Measurements from ENCODE around the gene DGKH.
"Not testable (repeated sequence)": the region's sequence is repeated elsewhere in the genome, so short reads cannot be mapped to it uniquely, and the experiment has no call there.

DGKH gene

DNA sequence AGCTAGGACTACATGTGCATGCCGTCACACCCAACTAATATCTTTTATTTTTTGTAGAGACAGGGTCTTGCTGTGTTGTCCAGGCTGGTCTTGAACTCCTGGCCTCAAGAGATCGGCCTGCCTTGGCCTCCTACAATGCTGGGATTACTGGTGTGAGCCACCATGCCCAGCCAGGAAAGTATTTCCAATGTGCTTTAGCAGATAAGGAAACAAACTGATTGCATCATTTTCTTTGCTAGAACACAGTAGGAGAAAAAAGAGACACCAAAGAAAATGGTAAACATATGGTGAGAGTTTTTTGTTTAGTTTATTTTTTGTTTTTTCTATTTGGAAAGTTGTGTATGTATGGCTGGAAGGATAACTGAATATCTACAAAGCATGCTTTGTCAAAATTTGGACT is 176.6 kb downstream of the DGKH start:
- no peak for DNase-seq (ENCODE audit: low read depth in 3 of 3)

DNA sequence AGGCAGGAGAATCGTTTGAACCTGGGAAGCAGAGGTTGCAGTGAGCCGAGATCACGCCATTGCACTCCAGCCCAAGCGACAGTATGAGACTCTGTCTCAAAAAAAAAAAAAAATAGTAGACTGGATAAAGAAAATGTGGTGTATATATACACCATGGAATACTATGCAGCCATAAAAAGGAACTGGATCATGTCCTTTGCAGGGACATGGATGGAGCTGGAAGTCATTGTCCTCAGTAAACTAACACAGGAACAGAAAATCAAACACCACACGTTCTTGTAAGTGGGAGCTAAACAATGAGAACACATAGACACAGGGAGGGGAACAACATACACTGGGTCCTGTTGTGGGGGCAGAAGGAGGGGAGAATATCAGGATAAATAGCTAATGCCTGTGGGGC is 178.3 kb downstream of the DGKH start:
- not testable (repeated sequence) for DNase-seq (ENCODE audit: low read depth in 3 of 3)

DNA sequence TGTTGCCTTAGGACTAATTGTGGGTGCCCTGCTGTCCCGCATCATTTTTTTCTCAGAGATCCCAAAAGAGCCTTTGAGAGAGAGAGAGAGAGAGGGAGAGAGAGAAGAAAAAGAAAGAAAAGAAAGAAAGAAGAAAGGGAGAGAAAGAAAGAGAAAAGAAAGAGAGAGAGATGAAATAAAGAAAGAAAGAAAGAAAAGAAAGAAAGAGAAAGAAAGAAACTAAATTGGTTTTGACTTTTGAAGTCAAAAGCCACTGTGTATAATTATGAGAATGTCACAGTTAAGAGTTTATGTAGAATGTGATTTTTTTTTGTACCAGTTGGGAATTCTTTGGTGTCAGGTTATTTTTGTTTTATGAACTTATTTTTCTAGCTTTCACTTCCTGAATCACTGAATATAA is 180.1 kb downstream of the DGKH start:
- DNase-seq (ENCODE audit: low read depth in 3 of 3), result no peak

DNA sequence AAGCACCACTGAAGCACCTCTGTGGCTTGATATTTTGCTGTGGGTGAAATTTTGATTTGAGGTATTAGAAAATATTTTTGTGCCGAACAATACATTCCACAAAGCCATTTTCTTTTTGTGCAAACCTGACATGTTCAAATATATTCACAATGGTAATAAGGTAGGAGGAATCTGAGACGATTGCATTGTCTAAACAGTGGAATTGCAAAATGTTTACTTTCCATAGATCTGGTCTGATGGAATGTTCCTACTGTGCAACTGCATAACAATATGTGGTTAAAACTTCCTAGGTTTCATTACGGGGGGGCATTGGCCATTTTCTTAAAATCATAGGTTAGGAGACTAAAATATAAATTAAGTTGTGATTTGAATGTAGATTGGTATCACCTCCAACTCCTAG is 180.8 kb downstream of the DGKH start:
- no peak for DNase-seq (ENCODE audit: low read depth in 3 of 3)

DNA sequence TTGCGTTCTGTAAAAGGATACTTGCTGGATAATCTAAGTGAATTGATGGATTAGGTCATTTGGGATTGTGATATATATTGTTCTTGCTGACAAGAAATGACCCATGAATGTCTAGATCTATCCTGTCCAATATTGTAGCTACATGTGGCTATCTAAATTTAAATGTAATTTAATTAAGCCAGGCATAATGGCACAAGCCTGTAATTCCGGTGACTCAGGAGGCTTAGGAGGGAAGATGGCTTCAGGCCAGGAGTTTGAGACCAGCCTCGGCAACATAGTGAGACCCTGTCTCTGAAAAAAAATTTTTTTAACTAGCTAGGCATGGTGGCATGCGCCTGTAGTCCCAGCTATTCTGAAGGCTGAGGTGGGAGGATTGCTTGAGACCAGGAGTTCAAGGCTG is 184.2 kb downstream of the DGKH start:
- DNase-seq (ENCODE audit: low read depth in 3 of 3), result no peak

DNA sequence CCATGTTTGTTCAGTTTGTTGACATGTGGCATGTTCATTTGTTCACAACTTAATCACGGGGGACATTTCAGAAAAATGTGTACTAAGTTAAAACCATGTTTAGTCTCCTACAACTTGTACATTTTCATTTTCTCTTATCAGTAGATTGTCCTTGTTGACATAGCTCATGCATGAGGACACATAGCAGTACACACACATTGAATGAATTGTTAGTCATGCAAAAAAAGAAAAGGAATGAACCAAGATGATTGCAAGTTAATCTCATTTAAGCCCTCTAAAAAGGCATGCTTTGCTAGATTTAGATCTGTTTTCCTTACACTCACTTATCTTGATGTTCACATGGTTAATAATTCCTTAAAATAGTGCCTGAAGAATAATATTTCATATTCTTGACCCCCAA is 185.3 kb downstream of the DGKH start:
- no peak for DNase-seq (ENCODE audit: low read depth in 3 of 3)

DNA sequence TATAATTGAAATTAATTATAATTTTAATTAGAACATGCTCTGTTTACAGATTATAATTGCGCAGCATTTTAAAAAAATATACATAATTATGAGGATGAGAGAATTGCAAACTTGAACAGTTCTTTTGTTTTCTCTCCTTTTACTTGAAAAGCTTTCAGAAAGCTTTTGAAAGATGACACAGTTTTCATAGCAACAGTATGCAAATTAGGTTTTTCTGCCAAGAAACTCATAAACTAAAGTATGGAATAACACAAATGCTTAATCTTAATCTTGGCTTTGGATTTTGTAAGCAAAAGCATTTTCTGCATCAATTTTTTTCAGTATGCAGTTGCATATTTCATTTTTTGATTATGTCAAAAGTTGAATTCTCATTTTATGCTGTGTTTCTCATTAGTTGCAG is 190.7 kb downstream of the DGKH start:
- no peak for DNase-seq (ENCODE audit: low read depth in 3 of 3)

DNA sequence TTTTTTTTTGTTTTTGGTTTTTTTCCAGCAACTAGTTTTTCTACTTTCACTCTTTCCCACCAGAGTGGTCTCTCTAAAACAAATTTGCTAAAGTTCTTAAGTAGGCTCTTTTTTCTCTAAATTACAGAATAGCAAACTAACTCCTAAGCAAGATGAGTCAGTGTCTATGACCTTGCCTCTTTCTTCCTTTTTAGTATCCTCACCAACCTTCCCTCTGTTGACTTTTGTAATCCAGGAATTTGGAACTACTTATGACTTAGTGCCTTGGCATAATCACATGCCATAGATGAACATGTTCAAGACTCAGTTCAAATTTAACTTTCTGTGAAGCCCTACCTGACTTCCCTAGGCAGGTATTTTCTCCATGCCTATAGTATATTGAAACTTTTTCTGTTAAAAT is 191.2 kb downstream of the DGKH start:
- DNase-seq (ENCODE audit: low read depth in 3 of 3), result no peak

DNA sequence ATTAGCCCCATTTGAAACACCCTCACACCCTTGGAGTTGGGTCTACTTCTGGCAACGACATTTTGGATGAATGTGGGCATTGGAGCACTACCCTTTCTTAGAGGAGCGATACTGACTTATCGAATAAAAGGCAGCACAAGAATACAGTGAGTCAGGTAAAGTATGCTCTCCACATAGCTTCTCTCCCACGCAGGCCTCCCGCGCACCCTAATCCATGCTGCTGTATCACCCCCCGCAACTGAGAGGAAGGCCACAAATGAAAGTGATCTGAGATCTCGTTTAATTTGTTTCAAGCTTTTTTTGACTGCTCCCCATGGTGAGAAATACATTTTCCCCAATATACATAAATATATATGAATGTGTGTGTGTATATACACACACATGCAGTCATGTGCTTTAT is 198.1 kb downstream of the DGKH start:
- DNase-seq (ENCODE audit: low read depth in 3 of 3), result no peak

DNA sequence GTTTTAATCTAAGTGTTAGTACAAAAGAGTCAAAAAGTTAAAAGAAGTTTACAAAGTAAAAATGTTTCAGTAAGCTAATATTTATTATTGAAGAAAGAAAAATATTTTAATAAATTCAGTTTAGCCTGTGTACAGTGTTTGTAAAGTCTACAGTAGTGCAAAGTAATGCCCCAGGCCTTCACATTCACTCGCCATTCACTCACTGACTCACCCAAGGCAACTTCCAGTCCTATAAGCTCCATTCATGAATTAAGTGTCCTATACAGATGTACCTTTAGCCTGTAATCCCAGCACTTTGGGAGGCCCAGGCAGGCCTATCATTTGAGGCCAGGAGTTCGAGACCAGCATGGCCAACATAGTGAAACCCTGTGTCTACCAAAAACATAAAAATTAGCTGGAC is 199.4 kb downstream of the DGKH start:
- DNase-seq (ENCODE audit: low read depth in 3 of 3), result no peak

DNA sequence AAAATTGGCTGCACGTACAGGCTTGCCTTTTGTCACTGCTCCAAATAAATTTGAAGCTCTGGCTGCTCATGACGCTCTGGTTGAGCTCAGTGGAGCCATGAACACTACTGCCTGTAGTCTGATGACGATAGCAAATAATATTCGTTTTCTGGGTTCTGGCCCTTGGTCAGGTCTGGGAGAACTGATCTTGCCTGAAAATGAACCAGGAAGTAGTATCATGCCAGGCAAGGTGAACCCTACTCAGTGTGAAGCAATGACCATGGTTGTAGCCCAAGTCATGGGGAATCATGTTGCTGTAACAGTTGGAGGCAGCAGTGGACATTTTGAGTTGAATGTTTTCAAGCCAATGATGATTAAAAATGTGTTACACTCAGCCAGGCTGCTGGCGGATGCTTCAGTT is 207.4 kb downstream of the DGKH start:
- no peak for DNase-seq (ENCODE audit: low read depth in 3 of 3)

DNA sequence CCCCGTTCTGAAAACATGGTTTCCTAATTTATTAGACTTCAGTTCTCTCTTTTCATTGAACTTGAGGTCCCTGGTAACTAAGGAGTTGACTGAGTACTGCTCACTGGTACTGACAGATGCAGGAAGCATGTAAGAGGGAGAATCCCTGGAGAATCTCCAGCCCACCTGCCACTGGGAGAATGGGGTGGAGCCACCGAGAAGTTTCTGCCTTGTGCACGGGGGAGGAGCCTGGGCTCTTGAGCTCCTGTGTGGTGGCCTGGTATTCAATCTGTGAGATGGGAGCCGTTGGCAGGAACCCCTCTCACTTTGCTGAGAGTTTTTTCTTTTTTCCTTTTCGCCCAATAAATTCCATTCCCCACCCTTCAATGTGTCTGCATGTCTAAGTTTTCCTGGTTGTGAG is 210.3 kb downstream of the DGKH start:
- DNase-seq (ENCODE audit: low read depth in 3 of 3), result no peak

DNA sequence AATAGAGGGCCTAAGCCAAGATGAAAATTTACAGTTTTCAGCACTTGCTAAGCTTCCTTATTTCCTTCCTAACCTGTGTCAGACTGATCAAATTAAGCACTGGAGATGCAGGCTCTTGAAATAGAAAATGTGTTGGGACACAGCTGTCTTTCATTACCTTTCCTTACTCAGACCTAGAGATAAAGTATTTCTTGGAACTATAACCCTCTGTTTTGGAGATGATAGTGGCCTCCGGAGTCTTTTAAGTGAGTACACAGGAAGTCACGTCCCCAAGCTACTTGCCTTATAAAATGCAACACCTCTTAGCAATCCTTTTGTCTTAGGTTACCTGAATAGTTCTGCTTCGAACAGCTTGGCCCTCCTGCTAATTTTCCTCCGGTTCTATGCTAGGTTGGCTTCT is 211.1 kb downstream of the DGKH start:
- DNase-seq (ENCODE audit: low read depth in 3 of 3), result no peak

DNA sequence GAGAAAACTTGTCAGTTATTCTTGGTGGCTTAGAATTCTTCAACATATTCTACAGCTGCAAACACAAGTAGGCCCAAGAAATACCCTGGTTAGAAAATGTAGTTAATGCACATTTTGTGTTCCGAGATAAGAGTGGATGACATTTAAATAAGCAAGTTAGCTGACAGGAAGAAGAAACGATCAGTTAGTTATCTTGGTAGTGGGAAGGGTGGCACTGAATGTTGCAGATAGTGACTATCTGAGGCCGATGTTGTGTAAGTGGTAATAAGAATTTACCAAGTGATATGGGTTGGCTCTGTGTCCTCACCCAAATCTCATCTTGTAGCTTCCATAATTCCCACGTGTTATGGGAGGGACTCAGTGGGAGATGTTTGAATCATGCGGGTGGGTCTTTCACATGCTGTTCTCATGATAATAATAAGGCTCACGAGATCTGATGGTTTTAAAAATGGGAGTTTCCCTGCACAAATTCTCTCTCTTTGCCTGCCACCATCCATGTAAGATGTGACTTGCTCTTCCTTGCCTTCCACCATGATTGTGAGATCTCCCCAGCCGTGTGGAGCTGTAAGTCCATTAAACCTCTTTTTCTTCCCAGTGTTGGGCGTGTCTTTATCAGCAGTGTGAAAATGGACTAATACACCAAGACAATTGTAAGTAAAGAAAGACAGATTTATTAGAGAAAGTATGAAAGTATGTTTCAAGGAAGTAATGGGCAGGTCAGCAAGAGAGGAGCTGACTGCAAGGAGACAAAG is 212.6 kb downstream of the DGKH start:
- DNase-seq (ENCODE audit: low read depth in 3 of 3), result no peak

DNA sequence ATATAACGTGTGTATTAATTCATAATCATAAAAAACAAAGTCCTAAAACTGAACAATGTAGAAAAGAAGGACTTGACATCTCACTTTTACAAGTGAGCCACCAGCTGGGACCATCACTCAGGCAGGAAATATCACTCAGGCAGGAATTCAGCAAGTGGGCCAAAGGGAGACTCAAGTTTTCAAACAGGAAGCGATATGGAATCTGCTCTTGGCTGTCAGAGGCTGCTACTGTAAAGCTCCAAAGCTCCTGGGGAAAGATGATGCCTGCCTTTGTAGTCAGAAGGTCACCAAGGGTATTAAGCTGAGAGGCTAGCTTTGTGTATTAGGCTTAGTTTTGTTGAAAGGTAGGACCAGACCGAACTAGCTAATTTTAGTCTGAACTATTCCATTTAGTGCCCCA is 218.0 kb downstream of the DGKH start:
- no peak for DNase-seq (ENCODE audit: low read depth in 3 of 3)

DNA sequence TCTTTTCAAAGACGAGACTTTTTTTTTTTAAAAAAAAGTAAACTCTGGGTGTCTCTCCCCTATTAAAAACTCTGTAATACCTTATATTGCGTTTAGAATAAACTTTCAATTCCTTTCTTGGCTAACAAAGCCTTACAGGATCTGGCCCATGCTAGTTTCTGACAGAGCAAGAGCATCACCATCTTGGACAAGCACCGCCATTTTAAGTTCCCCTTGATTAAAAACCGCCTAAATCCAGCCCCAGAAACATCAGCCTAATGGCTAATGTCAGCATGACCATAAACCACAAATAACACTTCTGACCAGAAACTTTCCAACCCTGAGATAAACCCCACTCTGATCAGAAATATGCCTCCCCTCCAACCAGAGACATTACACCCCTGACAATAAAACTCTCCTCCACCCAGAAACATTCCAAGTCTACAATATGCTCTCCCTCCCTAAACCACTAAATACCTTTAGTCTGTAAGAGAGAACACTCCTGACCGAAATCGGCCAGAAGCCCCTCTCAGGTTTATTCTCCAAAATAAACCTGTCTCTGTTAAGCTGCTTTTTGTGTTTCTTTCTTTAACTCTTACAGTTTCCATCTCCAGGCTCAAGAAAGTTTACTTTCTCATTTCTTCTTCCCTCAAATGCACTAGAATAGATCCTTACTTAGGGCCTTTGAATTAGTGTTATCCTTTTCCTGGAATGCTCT is 221.9 kb downstream of the DGKH start:
- DNase-seq (ENCODE audit: low read depth in 3 of 3), result no peak

DNA sequence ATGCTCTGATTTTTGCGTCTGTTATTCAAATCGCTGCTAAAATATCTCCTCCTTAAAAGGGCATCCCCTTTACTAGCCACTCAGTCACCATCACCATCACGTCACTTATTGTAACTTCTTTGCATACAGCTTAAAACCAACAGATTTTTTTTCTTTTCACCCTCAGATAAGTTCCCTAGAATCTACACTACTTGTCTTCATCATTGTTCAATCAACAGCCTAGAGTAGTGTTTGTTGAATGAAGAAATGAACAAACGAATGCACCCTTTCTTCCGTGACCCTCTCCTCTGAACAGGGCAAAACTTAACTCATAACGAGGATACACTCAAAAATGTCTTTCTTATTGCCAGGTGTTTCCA is 222.4 kb downstream of the DGKH start:
- DNase-seq (ENCODE audit: low read depth in 3 of 3), result no peak

DNA sequence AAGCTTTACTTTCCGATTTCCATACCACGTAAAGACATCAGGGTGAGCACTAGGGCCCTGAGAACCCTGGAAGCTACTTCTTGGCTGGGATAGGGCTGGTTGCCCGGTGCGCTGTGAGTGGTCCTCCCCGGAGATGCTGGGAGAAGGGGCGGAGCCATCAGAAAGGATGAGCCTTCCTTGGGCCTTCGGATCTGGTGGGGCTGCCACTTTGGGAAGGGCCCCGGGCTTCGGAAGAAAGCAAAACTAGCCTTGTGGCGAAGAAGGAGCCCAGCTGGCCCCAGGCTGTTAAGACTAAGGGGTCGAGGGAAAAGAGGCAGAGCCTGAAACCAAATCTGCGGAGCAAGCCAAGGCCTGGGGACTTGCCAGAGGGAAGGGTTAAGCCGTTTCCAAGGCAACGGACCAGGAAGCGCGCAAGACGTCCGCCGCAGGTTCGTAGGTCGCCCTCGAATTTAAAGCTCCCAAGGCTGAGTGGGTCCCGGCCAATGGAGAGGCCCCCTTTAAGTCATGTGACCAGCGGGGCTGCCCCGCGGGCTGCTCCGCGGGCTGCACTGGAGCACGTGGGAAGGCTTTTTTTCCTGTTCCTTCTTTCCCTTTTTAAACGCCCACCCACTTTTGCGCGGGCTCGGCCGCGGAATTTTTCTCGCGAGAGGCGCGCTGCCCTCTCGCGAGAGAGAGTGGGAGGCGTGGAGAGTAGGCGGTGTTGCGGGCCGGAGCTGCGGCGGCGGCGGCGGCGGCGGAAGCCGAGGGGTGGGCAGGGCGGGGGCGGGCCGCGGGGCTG is 223.1 kb downstream of the DGKH start:
- DNase-seq (ENCODE audit: low read depth in 3 of 3), result peak; percentile 87 to 92 (median 88)

DNA sequence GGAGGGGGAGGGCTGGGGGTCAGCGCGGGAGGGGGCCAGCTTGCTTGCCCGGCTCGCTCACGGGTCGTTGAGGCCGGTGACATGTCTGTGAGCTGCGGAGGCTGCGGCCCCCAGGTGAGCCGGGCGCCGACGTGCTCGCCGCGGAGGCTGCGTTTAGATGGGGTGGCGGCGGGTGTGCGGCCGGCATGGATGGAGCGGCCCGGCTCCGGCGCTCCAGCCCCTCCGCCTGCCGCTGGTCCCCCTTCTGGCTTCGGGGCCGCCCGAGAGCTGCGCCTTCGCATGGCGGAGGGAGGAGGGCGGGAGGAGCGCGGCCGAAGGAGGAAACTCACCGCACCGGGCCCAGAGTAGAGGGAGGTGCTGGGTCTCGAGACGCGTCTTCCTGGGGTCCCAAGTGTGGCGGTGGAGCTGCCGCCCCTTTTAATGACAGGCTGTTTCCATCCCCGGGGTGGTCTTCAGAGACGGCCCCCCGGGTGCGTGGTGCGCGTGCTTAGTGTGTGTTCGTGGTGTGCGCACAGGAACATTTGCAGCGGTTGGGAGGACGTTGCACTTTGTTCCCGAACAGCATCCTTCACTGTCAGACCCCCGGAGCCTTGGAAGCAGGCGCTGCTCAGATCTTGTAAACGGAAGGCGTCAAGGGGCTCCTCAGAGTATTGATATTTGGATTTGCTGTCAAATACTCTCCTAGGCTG is 223.8 kb downstream of the DGKH start, which contains the start of gene AKAP11:
Gene AKAP11, plus strand, starts transcription at position 38 of the 689 bp plus-strand sequence. CDS start 14,197 bp downstream, outside the sequence.
- peak; percentile 18 to 43 (median 35) for DNase-seq (ENCODE audit: low read depth in 3 of 3)

DNA sequence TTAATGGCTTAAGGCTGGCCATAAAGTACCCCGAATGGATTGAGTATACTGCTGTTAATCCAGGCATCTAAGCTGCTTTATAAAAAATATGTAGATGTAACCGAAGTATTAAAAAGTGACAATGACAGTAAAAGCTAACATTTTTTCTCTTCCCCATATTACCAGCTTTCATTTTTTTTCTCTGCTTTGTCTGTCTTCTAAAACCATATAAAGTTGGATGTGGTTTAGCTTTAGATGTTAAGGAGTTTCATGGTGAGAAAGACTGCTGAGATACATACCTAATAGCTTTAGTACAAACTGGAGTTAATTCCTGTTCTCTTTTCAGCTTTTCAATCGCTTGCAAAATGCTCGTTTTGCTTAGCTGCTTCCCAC is 224.3 kb downstream of the DGKH start:
- no peak for DNase-seq (ENCODE audit: low read depth in 3 of 3)

DNA sequence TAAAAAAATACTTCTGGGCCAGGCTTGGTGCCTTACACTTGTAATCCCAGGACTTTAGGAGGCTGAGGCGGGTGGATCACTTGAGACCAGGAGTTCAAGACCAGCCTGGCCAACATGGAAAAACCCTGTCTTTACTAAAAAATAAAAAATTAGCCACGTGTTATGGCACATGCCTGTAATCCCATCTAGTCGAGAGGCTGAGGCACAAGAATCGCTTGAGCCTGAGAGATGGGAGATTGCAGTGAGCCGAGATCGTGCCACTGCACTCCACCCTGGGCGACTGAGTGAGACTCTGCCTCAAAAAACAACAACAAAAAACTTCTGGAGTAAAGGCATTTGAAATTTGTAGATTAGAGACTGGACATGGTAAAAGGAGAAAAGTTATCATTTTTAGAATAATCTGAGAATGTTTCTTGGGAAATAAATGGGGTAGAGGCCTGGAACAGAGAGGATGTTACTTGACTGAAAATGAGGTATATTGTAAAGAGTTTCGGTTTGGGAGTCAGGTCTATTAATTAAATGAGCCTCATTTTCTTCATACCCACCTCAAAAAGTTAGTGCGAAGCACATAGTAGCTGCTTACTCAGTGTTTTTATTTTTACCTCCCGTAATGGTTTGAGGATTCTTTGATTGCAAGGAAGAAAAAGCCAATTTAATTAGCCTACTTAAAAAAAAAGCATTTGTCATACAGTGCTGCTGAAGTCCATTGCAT is 226.1 kb downstream of the DGKH start:
- DNase-seq (ENCODE audit: low read depth in 3 of 3), result no peak

DNA sequence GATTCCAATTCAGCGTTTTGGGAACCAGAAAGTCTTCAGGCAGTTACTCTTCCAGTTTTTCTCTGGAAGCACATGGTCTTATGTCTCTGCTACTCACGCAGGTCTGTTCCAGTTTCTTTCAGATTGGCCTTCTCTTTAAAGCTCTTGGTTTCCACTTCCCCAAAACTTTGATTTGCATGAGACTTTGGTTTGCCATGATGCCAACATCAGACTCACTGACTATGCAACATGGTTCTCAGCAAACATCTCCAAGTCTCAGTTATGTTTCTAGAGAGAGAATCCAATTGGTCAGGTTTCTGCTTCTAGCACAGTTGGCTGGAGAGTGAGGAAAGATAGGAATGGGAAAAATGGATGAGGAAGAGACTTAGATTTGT is 226.6 kb downstream of the DGKH start:
- DNase-seq (ENCODE audit: low read depth in 3 of 3), result no peak

Data from stimulated activated CD4-positive, alpha-beta T cell treated with anti-CD3 and anti-CD28 coated beads, TNF-alpha, amount 100 ng/mL, for 48 hours (primary cell).